GM21619 (cell line): ENCODE results near the gene TTLL11.

Experiments
- ATAC-seq: cut with Tn5 transposase; IDR thresholded peaks from one replicate; pipeline ENCODE4 v1.9.1; 2021; ENCODE audit not compliant: unreplicated experiment

The TTLL11 gene

GRCh38 chr9:121818841-121819427, 274.2 kb downstream of the TTLL11 start:
- no peak for ATAC-seq

- no peak for ATAC-seq
These were observed 275.0 kb downstream of the TTLL11 start for GRCh38 chr9:121818016-121818661.

- no peak for ATAC-seq
These were observed 275.6 kb downstream of the TTLL11 start for GRCh38 chr9:121817476-121817875.

- no peak for ATAC-seq
These were observed 276.2 kb downstream of the TTLL11 start for GRCh38 chr9:121816845-121817450.

GRCh38 chr9:121816449-121816817, 276.7 kb downstream of the TTLL11 start:
- ATAC-seq = no peak

GRCh38 chr9:121815546-121816448, 277.3 kb downstream of the TTLL11 start:
- ATAC-seq = no peak

GRCh38 chr9:121815084-121815483, 278.0 kb downstream of the TTLL11 start:
- ATAC-seq = no peak

GRCh38 chr9:121814594-121814993, 278.5 kb downstream of the TTLL11 start:
- ATAC-seq = no peak

GRCh38 chr9:121813519-121814210, 279.4 kb downstream of the TTLL11 start:
- no peak for ATAC-seq

GRCh38 chr9:121812159-121812735, 280.9 kb downstream of the TTLL11 start:
- no peak for ATAC-seq

- ATAC-seq = no peak
These were observed 281.4 kb downstream of the TTLL11 start for GRCh38 chr9:121811751-121812150.

- ATAC-seq = no peak
These were observed 282.0 kb downstream of the TTLL11 start for GRCh38 chr9:121811140-121811539.

GRCh38 chr9:121810489-121810888, 282.6 kb downstream of the TTLL11 start:
- no peak for ATAC-seq

GRCh38 chr9:121809356-121810050, 283.6 kb downstream of the TTLL11 start:
- no peak for ATAC-seq

GRCh38 chr9:121808781-121809180, 284.3 kb downstream of the TTLL11 start:
- ATAC-seq = no peak

- no peak for ATAC-seq
These were observed 285.3 kb downstream of the TTLL11 start for GRCh38 chr9:121807823-121808278.

GRCh38 chr9:121807069-121807822, 285.9 kb downstream of the TTLL11 start:
- ATAC-seq = no peak

- no peak for ATAC-seq
These were observed 290.4 kb downstream of the TTLL11 start for GRCh38 chr9:121802753-121803152.

GRCh38 chr9:121801579-121801978, 291.5 kb downstream of the TTLL11 start:
- no peak for ATAC-seq
